ENCODE measurements around the gene DOCK3.

DNA sequence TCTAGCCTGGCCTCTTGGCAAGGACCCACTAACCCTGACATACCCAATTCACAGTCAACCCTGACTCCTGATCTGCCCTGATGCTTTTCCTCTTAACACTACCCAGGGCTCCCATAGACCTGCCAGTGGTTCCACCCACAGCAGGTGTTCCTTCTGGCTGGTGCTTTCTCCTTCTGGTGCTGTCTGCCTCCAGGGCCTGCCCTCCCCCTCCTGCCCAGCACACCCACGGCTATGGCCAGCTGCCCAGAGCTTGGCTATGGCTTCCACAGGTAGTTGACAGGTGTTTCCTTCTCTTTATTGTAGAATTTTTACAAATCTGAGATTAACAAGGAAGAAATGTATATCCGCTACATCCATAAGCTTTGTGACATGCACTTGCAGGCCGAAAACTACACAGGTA is 663.9 kb downstream of the DOCK3 start:
- TF ChIP-seq CTCF (IDR thresholded peaks at IDR 0.05) (no peak), POLR2A (IDR thresholded peaks at IDR 0.05) (no peak)
